WERI-Rb-1 (cell line): ENCODE results near the gene RHBDL2.
A peak's percentile ranks its signal among the peaks of the same experiment; 100 is the strongest.

Source experiments
- DNase-seq: peaks from one replicate; pipeline ENCODE4 v3.0.0-alpha.2; 2020
- H3K27ac ChIP-seq: fragments of 250-450 bp; sonication (Bioruptor Pico); 2 replicates; pipeline ENCODE4 v1.5.1; 2020; ENCODE audit warnings: mild to moderate bottlenecking, moderate library complexity
- H3K27me3 ChIP-seq: fragments of 250-450 bp; sonication (Bioruptor Pico); 2 replicates; pipeline ENCODE4 v1.5.1; 2021; ENCODE audit warnings: mild to moderate bottlenecking, low read depth, moderate library complexity; ENCODE audit not compliant: insufficient read depth, severe bottlenecking
- H3K36me3 ChIP-seq: fragments of 250-450 bp; sonication (Bioruptor Pico); 2 replicates; pipeline ENCODE4 v1.5.1; 2020; ENCODE audit warnings: mild to moderate bottlenecking, moderate library complexity
- H3K4me3 ChIP-seq: 2 replicates; pipeline ENCODE4 v1.5.1; 2011; ENCODE audit warnings: low read depth, mild to moderate bottlenecking, control low read depth, low read length
- H3K9me3 ChIP-seq: fragments of 250-450 bp; sonication (Bioruptor Pico); 2 replicates; pipeline ENCODE4 v1.5.1; 2021; ENCODE audit warnings: mild to moderate bottlenecking, moderate library complexity; ENCODE audit not compliant: severe bottlenecking
- TF ChIP-seq, protein P1 (sequence below): IDR thresholded peaks from 2 replicates; pipeline ENCODE4 v1.5.1; 2011; ENCODE audit warnings: low read depth, mild to moderate bottlenecking, control low read depth, inconsistent platforms, low read length

The RHBDL2 gene

DNA sequence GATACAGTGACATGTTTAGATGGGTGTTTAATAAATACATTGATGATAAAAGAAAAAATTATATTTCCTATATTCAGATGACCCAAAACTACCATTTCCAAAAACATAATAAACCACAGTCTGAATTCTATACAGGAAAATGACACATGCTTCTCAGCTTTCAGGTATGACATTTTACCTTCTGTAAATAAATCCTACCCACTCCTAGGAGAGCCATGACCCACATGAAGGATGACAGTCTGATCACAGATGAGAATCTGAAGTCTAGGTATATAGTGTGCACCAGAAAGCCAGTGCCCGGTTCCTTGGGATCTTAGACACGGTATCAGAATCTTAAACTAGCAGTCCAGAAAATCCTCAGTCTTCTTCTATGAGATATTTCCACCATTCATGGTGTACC, 56.5 kb downstream of the RHBDL2 start:
- H3K36me3 ChIP-seq, result no peaks in the 10 kb centered on the region
- no peaks in the 10 kb centered on the region for H3K9me3 ChIP-seq
- no peaks in the 10 kb centered on the region for H3K27me3 ChIP-seq
- H3K27ac ChIP-seq, result no peak overlapping the region
- no peak overlapping the region for H3K4me3 ChIP-seq
- TF ChIP-seq, protein P1, sequence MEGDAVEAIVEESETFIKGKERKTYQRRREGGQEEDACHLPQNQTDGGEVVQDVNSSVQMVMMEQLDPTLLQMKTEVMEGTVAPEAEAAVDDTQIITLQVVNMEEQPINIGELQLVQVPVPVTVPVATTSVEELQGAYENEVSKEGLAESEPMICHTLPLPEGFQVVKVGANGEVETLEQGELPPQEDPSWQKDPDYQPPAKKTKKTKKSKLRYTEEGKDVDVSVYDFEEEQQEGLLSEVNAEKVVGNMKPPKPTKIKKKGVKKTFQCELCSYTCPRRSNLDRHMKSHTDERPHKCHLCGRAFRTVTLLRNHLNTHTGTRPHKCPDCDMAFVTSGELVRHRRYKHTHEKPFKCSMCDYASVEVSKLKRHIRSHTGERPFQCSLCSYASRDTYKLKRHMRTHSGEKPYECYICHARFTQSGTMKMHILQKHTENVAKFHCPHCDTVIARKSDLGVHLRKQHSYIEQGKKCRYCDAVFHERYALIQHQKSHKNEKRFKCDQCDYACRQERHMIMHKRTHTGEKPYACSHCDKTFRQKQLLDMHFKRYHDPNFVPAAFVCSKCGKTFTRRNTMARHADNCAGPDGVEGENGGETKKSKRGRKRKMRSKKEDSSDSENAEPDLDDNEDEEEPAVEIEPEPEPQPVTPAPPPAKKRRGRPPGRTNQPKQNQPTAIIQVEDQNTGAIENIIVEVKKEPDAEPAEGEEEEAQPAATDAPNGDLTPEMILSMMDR, result no peak
- no peak for DNase-seq

DNA sequence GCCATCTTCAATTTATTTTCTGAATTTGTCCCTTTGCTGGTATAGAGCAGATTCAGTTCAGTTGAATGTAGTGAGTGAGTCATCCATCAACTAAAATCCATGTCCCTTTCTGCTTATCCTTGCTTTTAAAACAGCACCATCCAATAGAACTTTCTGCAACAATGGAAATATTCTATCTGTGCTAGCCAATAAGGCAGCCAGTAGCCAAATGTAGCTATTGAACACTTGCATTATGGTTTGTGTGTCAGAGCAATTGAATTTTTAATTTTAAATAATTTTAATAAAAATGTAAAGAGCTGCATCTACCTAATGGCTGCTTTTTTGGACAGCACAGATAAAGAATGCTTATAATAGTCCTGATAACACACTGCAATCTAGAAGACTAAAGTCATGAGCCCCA, 60.1 kb downstream of the RHBDL2 start, which contains the start of gene GJA9:
GJA9 (minus strand) TSS at position 101 of the 400 bp plus-strand sequence. CDS start 5,489 bp downstream, outside the sequence.
- Histone ChIP-seq H3K27ac (no peak within 1 kb of the TSS), H3K36me3 (no peaks in the 10 kb centered on the region), H3K4me3 (no peak within 1 kb of the TSS), H3K27me3 (no peaks in the 10 kb centered on the region), H3K9me3 (no peaks in the 10 kb centered on the region)
- DNase-seq, result no peak
- TF ChIP-seq, protein P1, result no peak

DNA sequence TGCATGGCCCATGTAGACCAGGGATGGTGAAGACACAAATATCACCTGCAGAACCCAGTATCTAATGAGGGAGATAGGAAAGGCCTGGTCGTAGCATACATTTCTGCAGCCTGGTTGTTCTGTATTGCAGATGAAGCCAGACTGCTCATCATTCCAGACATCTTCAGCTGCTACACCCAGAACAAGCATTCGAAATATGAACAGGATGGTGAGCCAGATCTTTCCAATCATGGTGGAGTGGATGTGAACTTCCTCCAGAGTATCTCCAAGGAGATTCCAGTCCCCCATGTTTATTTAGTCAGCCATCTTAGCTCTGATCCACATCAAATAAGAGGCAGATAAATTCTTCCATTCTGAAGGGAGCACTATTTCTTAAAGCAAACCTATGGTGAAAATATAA, 65.8 kb downstream of the RHBDL2 start:
- no peak for DNase-seq
- TF ChIP-seq, protein P1, result no peak
- H3K27ac ChIP-seq, result no peak overlapping the region
- no peaks in the 10 kb centered on the region for H3K27me3 ChIP-seq
- H3K9me3 ChIP-seq, result no peaks in the 10 kb centered on the region
- H3K4me3 ChIP-seq, result no peak overlapping the region
- no peaks in the 10 kb centered on the region for H3K36me3 ChIP-seq

DNA sequence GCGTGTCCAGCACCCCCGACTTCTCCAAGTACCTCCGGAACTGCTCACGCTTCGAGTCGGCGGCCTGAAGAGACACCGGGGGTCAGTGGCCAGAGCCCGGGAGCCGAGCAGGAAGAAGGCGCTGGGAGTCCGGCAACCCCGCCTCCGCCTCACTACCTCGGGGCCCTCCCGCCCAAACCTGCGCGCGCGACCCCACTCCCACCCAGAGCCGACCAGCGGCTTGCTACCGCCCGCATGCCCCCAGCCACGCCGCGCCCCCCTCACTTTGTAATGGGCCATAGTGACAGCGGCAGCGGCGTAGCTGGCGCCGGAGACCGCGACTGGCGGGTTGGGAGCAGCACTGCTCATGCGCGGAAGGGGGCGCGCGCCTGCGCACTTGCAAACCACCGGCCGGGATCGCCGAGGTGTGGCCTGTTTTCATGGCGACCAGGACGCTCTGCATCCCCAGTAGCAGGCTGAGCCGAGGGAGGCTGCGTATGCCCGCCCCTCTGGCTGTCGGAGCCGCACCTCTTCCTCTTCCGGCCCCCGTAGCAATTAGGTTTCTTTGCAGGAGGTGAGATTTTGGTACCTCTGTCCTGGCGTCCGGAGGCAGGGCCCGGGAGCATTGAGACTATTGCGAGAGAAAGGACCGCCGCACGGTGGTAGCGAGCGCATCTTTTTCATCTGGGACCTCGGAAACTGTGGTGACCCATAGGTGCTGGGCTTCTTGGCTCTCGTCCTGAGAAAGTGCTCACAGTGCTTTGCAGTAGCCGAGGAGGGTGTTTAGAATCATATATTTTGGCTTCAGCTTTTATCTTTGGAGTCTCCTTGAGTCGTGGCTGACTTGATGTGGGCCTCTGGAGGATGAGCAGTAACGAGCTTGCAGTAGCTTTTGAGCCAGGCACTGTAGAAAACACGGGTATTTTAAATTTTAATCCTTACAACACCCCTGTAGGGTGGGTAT, 68.3 kb downstream of the RHBDL2 start, which contains the start of gene MYCBP:
MYCBP (minus strand) TSS at position 322 of the 943 bp plus-strand sequence; CDS start at position 279, 43 bp downstream.
- Histone ChIP-seq H3K36me3 (peaks cover 3% of the 10 kb centered on the region), H3K27ac (peak within 1 kb of the TSS; percentile 51), H3K27me3 (no peaks in the 10 kb centered on the region), H3K9me3 (no peaks in the 10 kb centered on the region), H3K4me3 (peak within 1 kb of the TSS; percentile 62)
- peak; percentile 96 for DNase-seq
- TF ChIP-seq, protein P1, result no peak

DNA sequence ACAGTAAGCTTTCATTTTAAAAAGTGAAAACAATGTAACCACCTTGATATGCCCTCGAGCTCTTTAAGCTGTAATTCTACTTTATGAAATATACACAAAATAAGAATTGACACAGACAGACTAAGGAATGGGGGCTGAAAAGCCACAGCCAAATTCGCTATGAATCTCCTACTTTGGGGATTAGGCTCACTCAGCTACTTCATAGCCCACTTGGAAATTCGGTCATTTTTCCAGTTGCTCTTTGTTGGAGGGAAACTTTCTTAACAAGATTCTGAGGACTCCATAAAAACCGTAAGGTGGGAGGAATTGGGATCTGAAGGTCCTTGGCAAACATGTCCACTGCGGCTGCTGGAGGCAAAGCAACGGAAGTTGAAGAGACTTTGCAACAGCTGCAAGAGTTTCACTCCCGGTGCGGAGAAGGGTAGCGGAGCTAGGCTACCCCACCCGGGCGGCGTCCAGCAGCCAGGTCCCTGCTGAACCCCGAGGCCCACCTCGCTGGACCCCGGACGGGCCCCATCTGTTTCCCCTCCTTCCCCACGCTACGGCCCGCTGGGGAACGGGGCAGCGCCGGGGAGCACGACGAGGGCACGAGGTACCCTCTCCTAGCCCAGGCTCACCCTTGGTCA, 69.1 kb downstream of the RHBDL2 start:
- TF ChIP-seq, protein P1, result no peak
- peak overlapping the region; percentile 51; the same call in 1 of the 2 replicates for H3K27ac ChIP-seq
- DNase-seq, result no peak

More for the DNA sequence above, 69.1 kb downstream of the RHBDL2 start:
- H3K36me3 ChIP-seq, result peaks cover 3% of the 10 kb centered on the region
- H3K27me3 ChIP-seq, result no peaks in the 10 kb centered on the region
- no peaks in the 10 kb centered on the region for H3K9me3 ChIP-seq
- peak overlapping the region; percentile 62 for H3K4me3 ChIP-seq
